Endothelial cell of umbilical vein (primary cell): ENCODE measurements around the gene COL23A1. TPM values are rescaled to one million over a fixed set of nuclear protein-coding genes. Genes with fewer than 3 reads are reported as not detected.

ENCODE experiments used
- BruUV-seq: library from RNA; stranded (reverse); fragments of 400-500 nt; replicated peaks from 2 replicates; lab custom pipeline; 2021; lab: Mats Ljungman, UMichigan
- CTCF ChIA-PET: fragments of 300-600, 350-600 bp; sonication (Branson Sonifier 250); formaldehyde crosslinking; loops from one replicate; lab custom pipeline; 2021; ENCODE audit warnings: antibody characterized with exemption, inconsistent platforms; lab: Charles Lee
- POLR2A ChIA-PET: fragments of 300-600, 350-600 bp; sonication (Branson Sonifier 250); formaldehyde crosslinking; loops from one replicate; lab custom pipeline; 2021; ENCODE audit warnings: antibody characterized with exemption, inconsistent platforms; lab: Charles Lee
- DNase-seq: peaks from one replicate; pipeline ENCODE4 v3.0.0-alpha.2; 2011; ENCODE audit warnings: low read depth, low spot score
- FAIRE-seq: peaks from 2 replicates; lab custom pipeline; 2011; peaks lifted over from hg19 to GRCh38; lab: Jason Lieb, UNC
- H2AFZ ChIP-seq: 2 replicates; pipeline ENCODE4 v1.6.0; 2012; ENCODE audit warnings: low read depth, low read length, control low read depth, inconsistent platforms
- H3K27ac ChIP-seq: 2 replicates; pipeline ENCODE4 v1.5.1; 2011; ENCODE audit warnings: low read depth, mild to moderate bottlenecking, control low read depth, low read length, moderate library complexity; ENCODE audit not compliant: insufficient read depth
- H3K27me3 ChIP-seq, 2 experiments: 2 replicates each; pipeline versions ENCODE4 v1.6.0 to v1.6.1; 2011; ENCODE audit warnings: low read length in 2 of 2, mixed read lengths in 1 of 2; ENCODE audit not compliant: control insufficient read depth in 2 of 2, insufficient read depth in 2 of 2
- H3K36me3 ChIP-seq, 2 experiments: 2 replicates in 1 of 2; 3 replicates in 1 of 2; pipeline ENCODE4 v1.5.1; 2011; ENCODE audit warnings: low read length in 2 of 2, mild to moderate bottlenecking in 1 of 2, moderate library complexity in 1 of 2; ENCODE audit not compliant: control insufficient read depth in 2 of 2, insufficient read depth in 2 of 2; ENCODE audit errors: extremely low read depth in 1 of 2
- H3K4me1 ChIP-seq: 3 replicates; pipeline ENCODE4 v1.5.1; 2011; ENCODE audit warnings: mild to moderate bottlenecking, low read length; ENCODE audit not compliant: control insufficient read depth, insufficient read depth; ENCODE audit errors: extremely low read depth
- H3K4me2 ChIP-seq: 2 replicates; pipeline ENCODE4 v1.6.1; 2011; ENCODE audit warnings: low read length, control low read depth, mixed read lengths; ENCODE audit not compliant: insufficient read depth
- H3K4me3 ChIP-seq, 3 experiments: fragments of 200-600 bp in 1 of 3; sonication (generic), shearing (Covaris generic) in 1 of 3; replicated peaks in 1 of 3; 2 replicates each; pipeline ENCODE4 v1.5.1; 2011 to 2016; ENCODE audit warnings: control low read depth in 3 of 3, low read length in 3 of 3, mild to moderate bottlenecking in 2 of 3, inconsistent platforms in 1 of 3, low read depth in 1 of 3, moderate library complexity in 1 of 3; ENCODE audit not compliant: insufficient read depth in 1 of 3
- H3K79me2 ChIP-seq: 2 replicates; pipeline ENCODE4 v1.6.0; 2012; ENCODE audit warnings: low read length, inconsistent platforms; ENCODE audit not compliant: control insufficient read depth, insufficient read depth
- H3K9ac ChIP-seq: replicated peaks from 2 replicates; pipeline ENCODE3; 2011; ENCODE audit warnings: low read length, control low read depth; ENCODE audit not compliant: insufficient read depth; ENCODE audit errors: extremely low read depth
- H3K9me1 ChIP-seq: replicated peaks from 3 replicates; pipeline ENCODE4 v1.6.0; 2011; ENCODE audit warnings: mild to moderate bottlenecking, low read length; ENCODE audit not compliant: control insufficient read depth, insufficient read depth; ENCODE audit errors: extremely low read depth
- H3K9me3 ChIP-seq: replicated peaks from 2 replicates; pipeline ENCODE4 v1.5.1; 2012; ENCODE audit warnings: low read length, inconsistent platforms; ENCODE audit not compliant: control insufficient read depth, insufficient read depth
- H4K20me1 ChIP-seq: replicated peaks from 2 replicates; pipeline ENCODE3; 2011; ENCODE audit warnings: mild to moderate bottlenecking, low read length; ENCODE audit not compliant: control insufficient read depth, insufficient read depth; ENCODE audit errors: extremely low read depth
- EZH2 ChIP-seq: IDR thresholded peaks from 2 replicates; pipeline ENCODE4 v1.6.1; 2012; ENCODE audit warnings: borderline replicate concordance, low read depth, mild to moderate bottlenecking, moderate library complexity, low read length, inconsistent platforms; ENCODE audit not compliant: severe bottlenecking
- FOS ChIP-seq: IDR thresholded peaks from 2 replicates; pipeline ENCODE4 v1.6.1; 2011; ENCODE audit warnings: mild to moderate bottlenecking, low read length, moderate library complexity, borderline replicate concordance; ENCODE audit not compliant: insufficient read depth
- GATA2 ChIP-seq: IDR thresholded peaks from 2 replicates; pipeline ENCODE4 v1.7.0; 2011; ENCODE audit warnings: low read depth, mild to moderate bottlenecking, moderate library complexity, mixed read lengths, low read length; ENCODE audit not compliant: insufficient read length, insufficient read depth
- JUN ChIP-seq: IDR thresholded peaks from 2 replicates; pipeline ENCODE4 v1.6.1; 2011; ENCODE audit warnings: borderline replicate concordance, low read depth; ENCODE audit not compliant: insufficient read length, insufficient read depth
- MYC ChIP-seq: IDR thresholded peaks from one replicate; pipeline ENCODE4 v1.6.1; 2011; ENCODE audit warnings: mild to moderate bottlenecking, low read depth, low read length
- POLR2A ChIP-seq: IDR thresholded peaks from 2 replicates; pipeline ENCODE4 v1.6.1; 2012; ENCODE audit warnings: low read depth, mild to moderate bottlenecking, control low read depth, low read length
- POLR2AphosphoS5 ChIP-seq: IDR thresholded peaks from 2 replicates; pipeline ENCODE4 v1.6.1; 2012; ENCODE audit warnings: low read depth, mild to moderate bottlenecking, control low read depth, low read length, moderate library complexity; ENCODE audit not compliant: insufficient read depth
- dilution Hi-C: fragments of 300-500 bp; cut with MboI; formaldehyde crosslinking; loops from one replicate; pipeline ENCODE4 v1.15.0; 2019; ENCODE audit warnings: low sequenced_read_pairs; ENCODE audit not compliant: extremely low pct_ligation_motif_present
- intact Hi-C: fragments of 100-400 bp; cut with micrococcal nuclease; formaldehyde crosslinking; loops from one replicate; pipeline ENCODE4 v1.10.0; 2022
- polyA plus RNA-seq, 4 experiments: library from polyadenylated mRNA; depleted of rRNA in 3 of 4; stranded (reverse) in 3 of 4; unstranded in 1 of 4; fragments of >200 nt; gene quantifications; 2 replicates each; pipeline versions ENCODE4 v1.2.1 to v1.2.3, GENCODE V29; 2011 to 2012; ENCODE audit warnings: missing spikeins in 1 of 4
- total RNA-seq: library from RNA; stranded (reverse); gene quantifications from 2 replicates; pipeline ENCODE4 v1.2.3, GENCODE V29; 2021
- TF ChIP-seq, protein P1 (sequence below), 2 donors: IDR thresholded peaks; 1 replicate in 1 of 2; 2 replicates in 1 of 2; pipeline ENCODE4 v1.5.1; 2011; ENCODE audit warnings: low read length in 2 of 2, mild to moderate bottlenecking in 2 of 2, moderate library complexity in 2 of 2, control low read depth in 1 of 2, inconsistent platforms in 1 of 2, low read depth in 1 of 2; ENCODE audit not compliant: insufficient read depth in 1 of 2; ENCODE audit errors: extremely low read depth in 1 of 2
- TF ChIP-seq, protein P2 (sequence below): IDR thresholded peaks from 2 replicates; pipeline ENCODE4 v1.6.1; 2011; ENCODE audit not compliant: insufficient read depth, insufficient read length

COL23A1 gene
- total and polyA plus RNA-seq, 2 donors (not counting 3 experiments of a cell fraction or from before 2014, with no cell fraction given): not detected

- Histone ChIP-seq H3K9me1 (no peaks in the 10 kb centered on the region), H3K9ac (no peak overlapping the region), H3K9me3 (no peaks in the 10 kb centered on the region), H2AFZ (no peak overlapping the region), H3K36me3 (no peaks in the 10 kb centered on the region), H3K4me1 (peaks cover 14% of the 10 kb centered on the region), H3K4me2 (no peak overlapping the region), H3K4me3 (no peak overlapping the region), H3K79me2 (no peaks in the 10 kb centered on the region), H4K20me1 (no peaks in the 10 kb centered on the region), H3K27ac (no peak overlapping the region), H3K27me3 (no peaks in the 10 kb centered on the region)
- FAIRE-seq (no peak), DNase-seq (no peak)
- intact Hi-C loops (no loop called here), dilution Hi-C loops (no loop called here)
- ChIA-PET POLR2A (no interaction called here), CTCF (interaction anchor here (0.8 kb wide), 1 partner anchor 9 kb away, joined by 3 read pairs; no protein-coding TSS in a partner anchor)
- no peak for TF ChIP-seq EZH2
- TF ChIP-seq FOS: no peak
- no peak for TF ChIP-seq POLR2A
- BruUV-seq: no TSS peak
Measured at GRCh38 chr5:178242416-178242815, 347.8 kb downstream of the COL23A1 start.

GRCh38 chr5:178241688-178242231, 348.4 kb downstream of the COL23A1 start:
- H3K4me1 ChIP-seq: peaks cover 14% of the 10 kb centered on the region
- H3K36me3 ChIP-seq: no peaks in the 10 kb centered on the region
- no peak for DNase-seq
- intact Hi-C loops (no loop called here), dilution Hi-C loops (no loop called here)
- no TSS peak for BruUV-seq
- H3K27ac ChIP-seq: no peak overlapping the region
- no peak overlapping the region for H2AFZ ChIP-seq
- no peaks in the 10 kb centered on the region for H3K9me1 ChIP-seq
- H3K4me3 ChIP-seq: no peak overlapping the region
- POLR2A ChIA-PET: no interaction called here
- no peak for FAIRE-seq
- H3K9ac ChIP-seq: no peak overlapping the region
- H4K20me1 ChIP-seq: no peaks in the 10 kb centered on the region
- H3K4me2 ChIP-seq: no peak overlapping the region
- no peaks in the 10 kb centered on the region for H3K27me3 ChIP-seq
- no peaks in the 10 kb centered on the region for H3K9me3 ChIP-seq
- no peaks in the 10 kb centered on the region for H3K79me2 ChIP-seq
- TF ChIP-seq POLR2A: no peak
- TF ChIP-seq, protein P1, sequence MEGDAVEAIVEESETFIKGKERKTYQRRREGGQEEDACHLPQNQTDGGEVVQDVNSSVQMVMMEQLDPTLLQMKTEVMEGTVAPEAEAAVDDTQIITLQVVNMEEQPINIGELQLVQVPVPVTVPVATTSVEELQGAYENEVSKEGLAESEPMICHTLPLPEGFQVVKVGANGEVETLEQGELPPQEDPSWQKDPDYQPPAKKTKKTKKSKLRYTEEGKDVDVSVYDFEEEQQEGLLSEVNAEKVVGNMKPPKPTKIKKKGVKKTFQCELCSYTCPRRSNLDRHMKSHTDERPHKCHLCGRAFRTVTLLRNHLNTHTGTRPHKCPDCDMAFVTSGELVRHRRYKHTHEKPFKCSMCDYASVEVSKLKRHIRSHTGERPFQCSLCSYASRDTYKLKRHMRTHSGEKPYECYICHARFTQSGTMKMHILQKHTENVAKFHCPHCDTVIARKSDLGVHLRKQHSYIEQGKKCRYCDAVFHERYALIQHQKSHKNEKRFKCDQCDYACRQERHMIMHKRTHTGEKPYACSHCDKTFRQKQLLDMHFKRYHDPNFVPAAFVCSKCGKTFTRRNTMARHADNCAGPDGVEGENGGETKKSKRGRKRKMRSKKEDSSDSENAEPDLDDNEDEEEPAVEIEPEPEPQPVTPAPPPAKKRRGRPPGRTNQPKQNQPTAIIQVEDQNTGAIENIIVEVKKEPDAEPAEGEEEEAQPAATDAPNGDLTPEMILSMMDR (IDR thresholded peaks at IDR 0.05; ENCODE audit: extremely low read depth in 1 of 2, insufficient read depth in 1 of 2, low read depth in 1 of 2, low read length in 2 of 2): no peak
- no peak for TF ChIP-seq POLR2AphosphoS5
- no peak for TF ChIP-seq FOS
- no peak for TF ChIP-seq JUN
- no peak for TF ChIP-seq MYC
- no peak for TF ChIP-seq GATA2
- TF ChIP-seq EZH2: no peak
- TF ChIP-seq, protein P2, sequence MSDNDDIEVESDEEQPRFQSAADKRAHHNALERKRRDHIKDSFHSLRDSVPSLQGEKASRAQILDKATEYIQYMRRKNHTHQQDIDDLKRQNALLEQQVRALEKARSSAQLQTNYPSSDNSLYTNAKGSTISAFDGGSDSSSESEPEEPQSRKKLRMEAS: no peak
- CTCF ChIA-PET: no interaction called here
